K562 (cell line): ENCODE results near the gene DDX54. TPM values are rescaled to one million over a fixed set of nuclear protein-coding genes. Genes with fewer than 3 reads are reported as not detected.

Experiments used
- CTCFL ChIP-seq: IDR thresholded peaks from 2 replicates; pipeline ENCODE4 v1.6.1; 2011; ENCODE audit warnings: borderline replicate concordance, low read depth, mild to moderate bottlenecking, moderate library complexity, low read length; ENCODE audit not compliant: insufficient read depth, poor library complexity, severe bottlenecking
- E2F6 ChIP-seq, 2 experiments: IDR thresholded peaks; 2 replicates each; pipeline ENCODE4 v1.6.1; 2011; ENCODE audit warnings: borderline replicate concordance in 1 of 2, control low read depth in 1 of 2, low read depth in 1 of 2, low read length in 1 of 2, mild to moderate bottlenecking in 1 of 2, mixed read lengths in 1 of 2, moderate library complexity in 1 of 2; ENCODE audit not compliant: insufficient read depth in 1 of 2, insufficient read length in 1 of 2, poor library complexity in 1 of 2, severe bottlenecking in 1 of 2; ENCODE audit errors: extremely low read depth in 1 of 2
- MBD1 ChIP-seq: fragments of 250-450 bp; sonication (Bioruptor Pico); IDR thresholded peaks from 2 replicates; pipeline ENCODE4 v1.8.0; 2022; ENCODE audit warnings: inconsistent platforms
- NR2F6 ChIP-seq: fragments of 450-650 bp; formaldehyde crosslinking; IDR thresholded peaks from 2 replicates; pipeline ENCODE4 v1.4.0; 2020; ENCODE audit warnings: mild to moderate bottlenecking
- TAF15 ChIP-seq: fragments of 200-400 bp; formaldehyde crosslinking; IDR thresholded peaks from 2 replicates; pipeline ENCODE4 v1.6.1; 2017; ENCODE audit warnings: mild to moderate bottlenecking, low read depth, low read length, moderate library complexity
- TRIM25 ChIP-seq: fragments of 450-650 bp; IDR thresholded peaks from 2 replicates; pipeline ENCODE4 v1.7.0; 2016; ENCODE audit warnings: borderline replicate concordance
- XRCC4 ChIP-seq: IDR thresholded peaks from one replicate; pipeline ENCODE4 v1.6.1; 2011; ENCODE audit not compliant: insufficient read depth, insufficient read length; ENCODE audit errors: extremely low read depth
- ZBTB2 ChIP-seq: fragments of 450-650 bp; IDR thresholded peaks from 2 replicates; pipeline ENCODE4 v1.6.1; 2016; ENCODE audit warnings: antibody characterized with exemption
- ZNF165 ChIP-seq: fragments of 250-450 bp; sonication (Bioruptor Pico); IDR thresholded peaks from 2 replicates; pipeline ENCODE4 v1.4.0; 2020; ENCODE audit warnings: borderline replicate concordance
- ZNF282 ChIP-seq: sonication (generic); formaldehyde crosslinking; IDR thresholded peaks from 2 replicates; pipeline ENCODE4 v1.8.1; 2023; ENCODE audit warnings: missing genetic modification reagents
- ZZZ3 ChIP-seq: fragments of 450-650 bp; IDR thresholded peaks from 2 replicates; pipeline ENCODE4 v1.6.1; 2016; ENCODE audit warnings: antibody characterized with exemption, mild to moderate bottlenecking, moderate library complexity
- polyA plus RNA-seq, 8 experiments: library from polyadenylated mRNA; depleted of rRNA in 4 of 8; stranded (reverse) in 5 of 8; unstranded in 3 of 8; fragments of >200 nt; fragmentation: Nextera tagmentation in 2 of 8; fragmentation: Illumina TruSeq in 1 of 8; extraction: Ambion mirVana in 2 of 8; extraction: Trizol in 1 of 8; gene quantifications; 2 replicates each; pipeline versions ENCODE4 v1.2.1 to v1.2.3, GENCODE V29; 2011 to 2014; ENCODE audit warnings: inconsistent platforms in 1 of 8, missing spikeins in 1 of 8
- total RNA-seq, 7 experiments: library from RNA; depleted of rRNA in 6 of 7; stranded (reverse); fragments of >200 nt in 6 of 7; fragmentation: Illumina TruSeq in 2 of 7; extraction: Trizol in 2 of 7; gene quantifications; 2 replicates each; pipeline versions ENCODE4 v1.2.1 to v1.2.3, GENCODE V29; 2011 to 2021; ENCODE audit warnings: low replicate concordance in 1 of 7

Gene DDX54
- total and polyA plus RNA-seq, 9 of the 15 experiments (the other 6 are each of a cell fraction or from before 2014, with no cell fraction given): 1.4 to 135 (median 51.4) TPM

GRCh38 chr12:113135178-113136127 is 49.8 kb downstream of the DDX54 start, which contains the start of gene RASAL1 (continued):
- TF ChIP-seq CTCFL (peak; percentile 37), NR2F6 (no peak), TAF15 (no peak), ZBTB2 (no peak), XRCC4 (no peak), TRIM25 (no peak), ZNF282 (no peak), ZNF165 (no peak), MBD1 (CRISPR knock-in tag) (no peak), E2F6 (IDR thresholded peaks at IDR 0.05; ENCODE audit: borderline replicate concordance in 1 of 2, extremely low read depth in 1 of 2, insufficient read depth in 1 of 2, insufficient read length in 1 of 2, low read depth in 1 of 2, low read length in 1 of 2, poor library complexity in 1 of 2, severe bottlenecking in 1 of 2) (peak in 1 of 2 experiments; percentile 7), ZZZ3 (no peak)
